Measurements from ENCODE around the gene BICC1. TPM values are rescaled to one million over a fixed set of nuclear protein-coding genes. Genes with fewer than 3 reads are reported as not detected.

BICC1 gene
- total and polyA plus RNA-seq, 2 of the 4 experiments (the other 2 are of a cell fraction) = 5.7 to 42.5 TPM

GRCh38 chr10:58637352-58637751 lies 124.7 kb downstream of the BICC1 start:
- H3K79me1 ChIP-seq (ENCODE audit: low read depth in 1 of 2, low read length in 2 of 2) = peaks cover 12 to 17% of the 10 kb centered on the region in 2 experiments
- no peak overlapping the region for H3K18ac ChIP-seq (ENCODE audit: low read depth, low read length)
- H2BK15ac ChIP-seq (ENCODE audit: low read depth, low read length) = no peak overlapping the region
- POLR2A ChIA-PET (ENCODE audit: unreplicated experiment) = no interaction called here
- WGBS, 2 experiments (ENCODE audit: extremely low coverage in 2 of 2, insufficient read length in 1 of 2) = no CpG with 5 or more reads among the region's 5 CpGs
- intact Hi-C loops (cut with micrococcal nuclease) = no loop called here
- H3K4me3 ChIP-seq (ENCODE audit: insufficient read depth, low read depth, low read length) = no peak overlapping the region
- no peak overlapping the region for H2BK120ac ChIP-seq (ENCODE audit: low read depth, low read length)
- H3K9ac ChIP-seq (ENCODE audit: low read depth, low read length) = no peak overlapping the region
- no peaks in the 10 kb centered on the region for H3K27me3 ChIP-seq (ENCODE audit: control insufficient read depth, insufficient read depth, low read length)
- no peak overlapping the region for H3K56ac ChIP-seq (ENCODE audit: extremely low read depth, insufficient read depth, low read length)
- in situ Hi-C loops (cut with MboI; ENCODE audit: low sequenced_read_pairs) = no loop called here
- BruUV-seq (replicated peaks) = no TSS peak
- H4K8ac ChIP-seq (ENCODE audit: low read depth in 2 of 2, low read length in 2 of 2) = no peak overlapping the region
- peaks cover 5% of the 10 kb centered on the region; the same call in 1 of the 2 replicates for H3K4me1 ChIP-seq (ENCODE audit: control insufficient read depth, insufficient read depth, low read length)
- DNase-seq (no peak), ATAC-seq (ENCODE audit: low read depth) (no peak)
- H3K9me3 ChIP-seq (ENCODE audit: control insufficient read depth, insufficient read depth, low read length) = no peaks in the 10 kb centered on the region
- no peak overlapping the region for H4K91ac ChIP-seq (ENCODE audit: insufficient read depth, low read depth, low read length)
- no peak overlapping the region for H3K14ac ChIP-seq (replicated peaks; ENCODE audit: low read depth, low read length)
- TF ChIP-seq CHD1 (IDR thresholded peaks at IDR 0.05; ENCODE audit: low read depth, low read length) (no peak), RCOR1 (IDR thresholded peaks at IDR 0.05; ENCODE audit: insufficient replicate concordance, low read length) (no peak), ELK1 (IDR thresholded peaks at IDR 0.05; ENCODE audit: borderline replicate concordance, low read depth, low read length) (no peak), MAZ (IDR thresholded peaks at IDR 0.05; ENCODE audit: borderline replicate concordance, low read depth, low read length) (no peak), USF2 (IDR thresholded peaks at IDR 0.05; ENCODE audit: low read depth, low read length) (no peak), FOS (IDR thresholded peaks at IDR 0.05; ENCODE audit: low read depth, low read length) (no peak), RFX5 (IDR thresholded peaks at IDR 0.05; ENCODE audit: low read depth, low read length) (no peak), CEBPB (IDR thresholded peaks at IDR 0.05; ENCODE audit: low read depth, low read length) (no peak), POLR2A (IDR thresholded peaks at IDR 0.05; ENCODE audit: low read depth, low read length) (no peak), MAFK (IDR thresholded peaks at IDR 0.05; ENCODE audit: low read depth, low read length) (no peak), CTCF (conservative IDR thresholded peaks at IDR 0.05; ENCODE audit: low read depth, low read length) (no peak), MXI1 (IDR thresholded peaks at IDR 0.05; ENCODE audit: borderline replicate concordance, low read depth, low read length) (no peak), NFE2L2 (IDR thresholded peaks at IDR 0.05; ENCODE audit: low read depth, low read length) (no peak), BHLHE40 (IDR thresholded peaks at IDR 0.05; ENCODE audit: low read depth, low read length) (no peak), SMC3 (IDR thresholded peaks at IDR 0.05; ENCODE audit: low read depth, low read length) (no peak), RAD21 (IDR thresholded peaks at IDR 0.05; ENCODE audit: low read length) (no peak)
- H3K4me2 ChIP-seq (ENCODE audit: low read depth, low read length) = no peak overlapping the region
- no peak overlapping the region for H2AK9ac ChIP-seq (replicated peaks; ENCODE audit: low read depth, low read length, poor library complexity)
- H4K20me1 ChIP-seq (ENCODE audit: insufficient read depth, low read length) = peaks cover 3% of the 10 kb centered on the region; the same call in 1 of the 2 replicates
- no peak overlapping the region for H2BK5ac ChIP-seq (ENCODE audit: low read depth, low read length, poor library complexity, severe bottlenecking)
- H3K27ac ChIP-seq (ENCODE audit: insufficient read depth, low read length) = no peak overlapping the region
- no peak overlapping the region for H4K5ac ChIP-seq (ENCODE audit: low read depth, low read length)
- CTCF ChIA-PET = no interaction called here
- H2BK20ac ChIP-seq (ENCODE audit: low read depth, low read length) = no peak overlapping the region
- no peak overlapping the region for H3K23ac ChIP-seq (ENCODE audit: low read depth, low read length)
- dilution Hi-C loops (cut with HindIII; ENCODE audit: low sequenced_read_pairs, unreplicated experiment) = no loop called here
- no peak overlapping the region for H2AK5ac ChIP-seq (ENCODE audit: low read depth, low read length)
- no peak overlapping the region for H2AFZ ChIP-seq (replicated peaks; ENCODE audit: low read length, poor library complexity)
- no peak overlapping the region for H3K4ac ChIP-seq (ENCODE audit: low read depth, low read length)
- H3K36me3 ChIP-seq (ENCODE audit: control insufficient read depth, insufficient read depth, low read length) = no peaks in the 10 kb centered on the region
- peaks cover 10% of the 10 kb centered on the region for H3K9me1 ChIP-seq (ENCODE audit: insufficient read depth, low read length)

All from IMR-90 (cell line).